GM19099 (cell line): ENCODE data around the gene CTF1.

Source experiments
- POLR2A ChIP-seq: IDR thresholded peaks from 3 replicates; pipeline ENCODE4 v1.6.1; 2011; ENCODE audit warnings: low read depth; ENCODE audit not compliant: insufficient read length; ENCODE audit errors: extremely low read depth

Gene CTF1

GRCh38 chr16:30900588-30900987 is 4.2 kb downstream of the CTF1 start:
- TF ChIP-seq POLR2A = no peak

- no peak for TF ChIP-seq POLR2A
Measured at GRCh38 chr16:30901201-30902028, 5.0 kb downstream of the CTF1 start.

- peak; percentile 67 for TF ChIP-seq POLR2A
Measured at GRCh38 chr16:30902029-30902972, 5.9 kb downstream of the CTF1 start.

- TF ChIP-seq POLR2A = no peak
Measured at GRCh38 chr16:30903002-30903401, 6.6 kb downstream of the CTF1 start.

GRCh38 chr16:30903596-30903995 is 7.2 kb downstream of the CTF1 start:
- no peak for TF ChIP-seq POLR2A

- TF ChIP-seq POLR2A = no peak
Measured at GRCh38 chr16:30904114-30904780, 7.8 kb downstream of the CTF1 start.

- no peak for TF ChIP-seq POLR2A
Measured at GRCh38 chr16:30907064-30907463, 10.7 kb downstream of the CTF1 start.

GRCh38 chr16:30910427-30911029 is 14.1 kb downstream of the CTF1 start:
- TF ChIP-seq POLR2A = no peak

- no peak for TF ChIP-seq POLR2A
Measured at GRCh38 chr16:30912794-30913412, 16.5 kb downstream of the CTF1 start.

- TF ChIP-seq POLR2A = no peak
Measured at GRCh38 chr16:30914830-30915229, 18.4 kb downstream of the CTF1 start.

- TF ChIP-seq POLR2A = no peak
Measured at GRCh38 chr16:30918614-30919013, 22.2 kb downstream of the CTF1 start.

GRCh38 chr16:30920891-30921290 is 24.5 kb downstream of the CTF1 start:
- TF ChIP-seq POLR2A = no peak

GRCh38 chr16:30921459-30921747 is 25.0 kb downstream of the CTF1 start:
- TF ChIP-seq POLR2A = no peak

GRCh38 chr16:30921748-30922419 is 25.5 kb downstream of the CTF1 start:
- no peak for TF ChIP-seq POLR2A
